ENCODE data around the gene ZCCHC9.

DNA sequence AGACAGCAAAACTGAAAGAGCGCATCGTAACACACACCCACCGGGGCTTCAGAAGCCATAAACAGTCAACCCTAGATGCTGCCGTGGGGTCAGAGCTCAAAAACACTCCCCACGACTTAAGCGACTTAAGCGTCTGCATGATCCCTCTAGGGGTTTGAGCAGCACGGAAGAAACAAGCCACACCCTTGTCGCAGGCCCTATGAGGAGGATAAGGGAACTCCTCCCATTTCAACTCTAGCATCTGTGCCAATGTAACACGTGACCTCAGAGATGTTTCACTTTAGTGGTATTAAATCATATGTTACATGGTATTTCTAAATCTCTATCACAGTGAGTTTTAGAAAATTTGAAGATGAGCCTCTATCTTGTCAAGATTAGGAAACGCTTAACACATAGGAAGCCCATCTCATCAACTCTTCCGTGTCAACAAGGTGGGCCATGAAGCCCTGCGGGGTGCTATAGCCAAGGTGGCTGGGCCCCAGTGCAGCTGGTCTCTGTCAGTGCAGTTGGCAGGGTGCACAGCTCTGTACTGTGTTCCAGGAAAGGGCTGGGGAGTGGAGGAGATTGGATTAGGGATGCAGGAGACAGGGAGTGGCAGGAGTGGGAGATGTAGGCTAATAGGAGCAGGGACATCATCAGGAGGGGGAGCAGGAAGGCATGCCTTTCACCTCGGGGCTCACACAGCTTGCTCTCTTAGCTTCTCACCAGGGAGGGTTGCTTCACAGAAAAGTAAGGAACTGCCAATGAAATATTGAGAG lies 33.1 kb downstream of the ZCCHC9 start:
- TF ChIP-seq, protein P1, sequence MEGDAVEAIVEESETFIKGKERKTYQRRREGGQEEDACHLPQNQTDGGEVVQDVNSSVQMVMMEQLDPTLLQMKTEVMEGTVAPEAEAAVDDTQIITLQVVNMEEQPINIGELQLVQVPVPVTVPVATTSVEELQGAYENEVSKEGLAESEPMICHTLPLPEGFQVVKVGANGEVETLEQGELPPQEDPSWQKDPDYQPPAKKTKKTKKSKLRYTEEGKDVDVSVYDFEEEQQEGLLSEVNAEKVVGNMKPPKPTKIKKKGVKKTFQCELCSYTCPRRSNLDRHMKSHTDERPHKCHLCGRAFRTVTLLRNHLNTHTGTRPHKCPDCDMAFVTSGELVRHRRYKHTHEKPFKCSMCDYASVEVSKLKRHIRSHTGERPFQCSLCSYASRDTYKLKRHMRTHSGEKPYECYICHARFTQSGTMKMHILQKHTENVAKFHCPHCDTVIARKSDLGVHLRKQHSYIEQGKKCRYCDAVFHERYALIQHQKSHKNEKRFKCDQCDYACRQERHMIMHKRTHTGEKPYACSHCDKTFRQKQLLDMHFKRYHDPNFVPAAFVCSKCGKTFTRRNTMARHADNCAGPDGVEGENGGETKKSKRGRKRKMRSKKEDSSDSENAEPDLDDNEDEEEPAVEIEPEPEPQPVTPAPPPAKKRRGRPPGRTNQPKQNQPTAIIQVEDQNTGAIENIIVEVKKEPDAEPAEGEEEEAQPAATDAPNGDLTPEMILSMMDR (IDR thresholded peaks at IDR 0.05), result no peak
- no peak for TF ChIP-seq POLR2A (IDR thresholded peaks at IDR 0.05)

Measured in Peyer's patch (tissue), 4 donors.